B cell (primary cell): ENCODE measurements around the gene JAKMIP2. TPM values are rescaled to one million over a fixed set of nuclear protein-coding genes. Genes with fewer than 3 reads are reported as not detected.
"Not testable (repeated sequence)": the region's sequence is repeated elsewhere in the genome, so short reads cannot be mapped to it uniquely, and the experiment has no call there.

Experiments
- ATAC-seq: fragments of 200-7000 bp; cut with Tn5 transposase; one replicate; pipeline ENCODE4 v1.10.0; 2021; ENCODE audit warnings: low read depth, mild to moderate bottlenecking, moderate number of reproducible peaks, moderate library complexity
- CTCF ChIA-PET: fragments of 350-600 bp; sonication (Branson Sonifier 250); formaldehyde crosslinking; loops from one replicate; lab custom pipeline; 2021; ENCODE audit warnings: antibody characterized with exemption, inconsistent platforms; lab: Charles Lee
- POLR2A ChIA-PET: fragments of 350-600 bp; sonication (Branson Sonifier 250); formaldehyde crosslinking; loops from one replicate; lab custom pipeline; 2021; ENCODE audit warnings: antibody characterized with exemption; lab: Charles Lee
- DNase-seq: peaks from one replicate; pipeline ENCODE4 v3.0.0; 2013
- H2AFZ ChIP-seq: 2 replicates; pipeline ENCODE4 v1.6.1; 2012; ENCODE audit warnings: mild to moderate bottlenecking, low read depth, low read length; ENCODE audit not compliant: insufficient read depth, poor library complexity, severe bottlenecking
- H3K27ac ChIP-seq, 2 donors: 1 replicate in 1 of 2; 2 replicates in 1 of 2; pipeline ENCODE4 v1.5.1; 2012 to 2013; ENCODE audit warnings: low read length in 2 of 2, mild to moderate bottlenecking in 2 of 2, moderate library complexity in 1 of 2
- H3K27me3 ChIP-seq, 4 experiments: fragments of 200-600 bp in 1 of 4; sonication (generic) in 1 of 4; replicated peaks in 1 of 4; 1 replicate in 2 of 4; 2 replicates in 2 of 4; pipeline versions ENCODE4 v1.6.1 to v1.7.0; 2013 to 2016; ENCODE audit warnings: low read length in 3 of 4, mild to moderate bottlenecking in 2 of 4, mixed read lengths in 1 of 4, moderate library complexity in 1 of 4; ENCODE audit not compliant: insufficient read depth in 4 of 4, control insufficient read depth in 3 of 4; ENCODE audit errors: control extremely low read depth in 1 of 4
- H3K36me3 ChIP-seq, 2 experiments: replicated peaks in 1 of 2; 1 replicate in 1 of 2; 2 replicates in 1 of 2; pipeline versions ENCODE4 v1.6.1 to v1.7.1; 2013; ENCODE audit warnings: low read length in 1 of 2; ENCODE audit not compliant: insufficient read depth in 2 of 2, control insufficient read depth in 1 of 2; ENCODE audit errors: control extremely low read depth in 1 of 2, extremely low read depth in 1 of 2
- H3K4me1 ChIP-seq, 2 donors: fragments of 200-600 bp in 1 of 2; sonication (generic) in 1 of 2; 1 replicate in 1 of 2; 2 replicates in 1 of 2; pipeline versions ENCODE4 v1.5.1 to v1.6.1; 2013 to 2017; ENCODE audit warnings: low read length in 2 of 2; ENCODE audit not compliant: control insufficient read depth in 2 of 2, insufficient read depth in 2 of 2
- H3K4me2 ChIP-seq: replicated peaks from 2 replicates; pipeline ENCODE3; 2012; ENCODE audit warnings: mild to moderate bottlenecking, low read depth, low read length; ENCODE audit not compliant: poor library complexity, severe bottlenecking
- H3K4me3 ChIP-seq, 5 experiments: fragments of 200-600 bp in 1 of 5; sonication (generic) in 1 of 5; 1 replicate in 3 of 5; 2 replicates in 2 of 5; pipeline versions ENCODE4 v1.5.1 to v1.7.0; 2011 to 2016; ENCODE audit warnings: low read length in 4 of 5, mild to moderate bottlenecking in 4 of 5, low read depth in 2 of 5, control low read depth in 1 of 5, moderate library complexity in 1 of 5; ENCODE audit not compliant: insufficient read depth in 1 of 5; ENCODE audit errors: control extremely low read depth in 1 of 5, extremely low read depth in 1 of 5
- H3K79me2 ChIP-seq: fragments of 200-600 bp; sonication (generic); one replicate; pipeline ENCODE4 v1.6.0; 2016; ENCODE audit warnings: low read length; ENCODE audit not compliant: control insufficient read depth, insufficient read depth
- H3K9ac ChIP-seq: fragments of 200-600 bp; sonication (generic); 2 replicates; pipeline ENCODE4 v1.6.1; 2017; ENCODE audit warnings: mild to moderate bottlenecking, low read length, moderate library complexity
- H3K9me3 ChIP-seq, 3 donors: one replicate each; pipeline versions ENCODE4 v1.6.1 to v1.7.1; 2013; ENCODE audit warnings: low read length in 2 of 3; ENCODE audit not compliant: control insufficient read depth in 2 of 3, insufficient read depth in 1 of 3; ENCODE audit errors: control extremely low read depth in 1 of 3
- H4K20me1 ChIP-seq: 2 replicates; pipeline ENCODE4 v1.6.0; 2012; ENCODE audit warnings: mild to moderate bottlenecking, low read length; ENCODE audit not compliant: insufficient read depth, control insufficient read depth, poor library complexity, severe bottlenecking
- H3K27ac Mint-ChIP-seq: one replicate; pipeline ENCODE4 v1.8.0; 2021; ENCODE audit warnings: mixed read lengths
- H3K27me3 Mint-ChIP-seq: one replicate; pipeline ENCODE4 v1.8.0; 2021; ENCODE audit warnings: mixed read lengths
- H3K4me1 Mint-ChIP-seq: one replicate; pipeline ENCODE4 v1.8.0; 2021; ENCODE audit warnings: mixed read lengths
- H3K4me3 Mint-ChIP-seq: one replicate; pipeline ENCODE4 v1.8.0; 2021; ENCODE audit warnings: mixed read lengths
- H3K9me3 Mint-ChIP-seq: one replicate; pipeline ENCODE4 v1.8.0; 2022; ENCODE audit warnings: mixed read lengths; ENCODE audit not compliant: insufficient read depth
- EZH2 ChIP-seq: IDR thresholded peaks from 2 replicates; pipeline ENCODE4 v1.6.1; 2012; ENCODE audit warnings: borderline replicate concordance, low read depth, mild to moderate bottlenecking, moderate library complexity, low read length; ENCODE audit not compliant: insufficient read depth, poor library complexity, severe bottlenecking
- WGBS: methylation state at CpG from one replicate; pipeline ENCODE4 v1.1.5; 2013; ENCODE audit warnings: missing lambda C conversion rate; ENCODE audit not compliant: insufficient coverage; 5-methylcytosine and 5-hydroxymethylcytosine counted together
- intact Hi-C: fragments of 100-400 bp; cut with micrococcal nuclease; formaldehyde crosslinking; loops from one replicate; pipeline ENCODE4 v1.10.0; 2022
- polyA plus RNA-seq: library from polyadenylated mRNA; depleted of rRNA; stranded (reverse); fragments of >200 nt; gene quantifications from 2 replicates; pipeline ENCODE4 v1.2.3, GENCODE V29; 2012
- total RNA-seq, 2 donors: library from RNA; stranded (reverse); fragments of 120-200 nt in 1 of 2; gene quantifications; 1 replicate in 1 of 2; 2 replicates in 1 of 2; pipeline versions ENCODE4 v1.2.3 to v1.2.4, GENCODE V29; 2013 to 2022
- TF ChIP-seq, protein P1 (sequence below): fragments of 200-600 bp; IDR thresholded peaks from one replicate; pipeline ENCODE4 v1.8.0; 2022; ENCODE audit warnings: antibody characterized with exemption, mild to moderate bottlenecking

JAKMIP2 gene
- total and polyA plus RNA-seq, 2 donors (not counting 1 experiment from before 2014, with no cell fraction given), result 0.24 to 4.1 TPM

DNA sequence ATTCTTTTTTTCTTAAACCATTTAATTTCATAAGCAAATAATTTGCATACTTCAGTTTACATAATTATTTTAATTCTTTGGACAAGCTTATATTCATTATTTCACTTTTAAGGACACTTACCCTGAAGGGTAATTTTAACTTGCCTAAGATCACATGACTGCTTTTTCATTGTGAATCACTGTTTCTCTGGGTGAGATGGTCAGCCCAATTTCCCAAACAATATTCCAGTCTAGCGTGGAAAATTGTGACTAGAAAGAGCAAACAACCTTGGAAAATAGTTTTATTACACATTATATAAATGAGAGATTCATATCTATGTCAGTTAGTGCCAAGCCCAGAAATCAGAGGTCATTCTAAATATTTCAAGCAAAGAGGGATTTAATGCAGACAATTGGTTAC, 21.4 kb upstream of the JAKMIP2 start:
- H2AFZ ChIP-seq, result no peak overlapping the region
- Mint-ChIP-seq H3K9me3 (no peaks in the 10 kb centered on the region), H3K4me3 (no peak overlapping the region), H3K27me3 (peaks cover 29% of the 10 kb centered on the region), H3K27ac (no peak overlapping the region), H3K4me1 (peaks cover 20% of the 10 kb centered on the region)
- ChIA-PET CTCF (interaction anchor here (1.0 to 2.9 kb wide), 2 partner anchors 19 to 20 kb away, joined by 3 to 7 read pairs; no protein-coding TSS in a partner anchor), POLR2A (no interaction called here)
- H3K4me3 ChIP-seq, result no peak overlapping the region
- TF ChIP-seq, protein P1, sequence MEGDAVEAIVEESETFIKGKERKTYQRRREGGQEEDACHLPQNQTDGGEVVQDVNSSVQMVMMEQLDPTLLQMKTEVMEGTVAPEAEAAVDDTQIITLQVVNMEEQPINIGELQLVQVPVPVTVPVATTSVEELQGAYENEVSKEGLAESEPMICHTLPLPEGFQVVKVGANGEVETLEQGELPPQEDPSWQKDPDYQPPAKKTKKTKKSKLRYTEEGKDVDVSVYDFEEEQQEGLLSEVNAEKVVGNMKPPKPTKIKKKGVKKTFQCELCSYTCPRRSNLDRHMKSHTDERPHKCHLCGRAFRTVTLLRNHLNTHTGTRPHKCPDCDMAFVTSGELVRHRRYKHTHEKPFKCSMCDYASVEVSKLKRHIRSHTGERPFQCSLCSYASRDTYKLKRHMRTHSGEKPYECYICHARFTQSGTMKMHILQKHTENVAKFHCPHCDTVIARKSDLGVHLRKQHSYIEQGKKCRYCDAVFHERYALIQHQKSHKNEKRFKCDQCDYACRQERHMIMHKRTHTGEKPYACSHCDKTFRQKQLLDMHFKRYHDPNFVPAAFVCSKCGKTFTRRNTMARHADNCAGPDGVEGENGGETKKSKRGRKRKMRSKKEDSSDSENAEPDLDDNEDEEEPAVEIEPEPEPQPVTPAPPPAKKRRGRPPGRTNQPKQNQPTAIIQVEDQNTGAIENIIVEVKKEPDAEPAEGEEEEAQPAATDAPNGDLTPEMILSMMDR, result no peak
- no peak for TF ChIP-seq EZH2
- ATAC-seq, result no peak
- H3K4me1 ChIP-seq, result peaks cover 17% of the 10 kb centered on the region in 2 donors
- H3K36me3 ChIP-seq, result no peaks in the 10 kb centered on the region
- H3K27me3 ChIP-seq, result peaks cover 0 to 17% (median 9%) of the 10 kb centered on the region in 4 experiments
- no peak for DNase-seq
- no peak overlapping the region for H3K9ac ChIP-seq
- H3K27ac ChIP-seq, result no peak overlapping the region
- H3K9me3 ChIP-seq, result peaks cover 0 to 10% (median 4%) of the 10 kb centered on the region in 3 donors
- no peaks in the 10 kb centered on the region for H3K79me2 ChIP-seq
- no CpG with 5 or more reads among the region's 1 CpG for WGBS
- intact Hi-C loops, result no loop called here
- H3K4me2 ChIP-seq, result no peak overlapping the region
- H4K20me1 ChIP-seq, result no peaks in the 10 kb centered on the region

DNA sequence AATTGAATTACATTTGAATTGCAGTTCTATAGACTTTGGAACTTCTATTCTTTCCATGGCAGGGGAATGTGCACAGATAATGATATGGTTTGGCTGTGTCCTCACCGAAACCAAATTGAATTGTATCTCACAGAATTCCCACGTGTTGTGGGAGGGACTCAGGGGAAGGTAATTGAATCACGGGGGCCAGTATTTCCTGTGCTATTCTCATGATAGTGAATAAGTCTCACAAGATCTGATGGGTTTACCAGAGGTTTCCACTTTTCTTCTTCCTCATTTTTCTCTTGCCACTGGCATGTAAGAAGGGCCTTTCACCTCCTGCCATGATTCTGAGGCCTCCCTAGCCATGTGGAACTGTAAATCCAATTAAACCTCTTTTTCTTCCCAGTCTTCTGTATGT, 20.6 kb upstream of the JAKMIP2 start:
- H3K4me3 Mint-ChIP-seq, H4K20me1 ChIP-seq, H2AFZ ChIP-seq, H3K27ac Mint-ChIP-seq, ATAC-seq, H3K36me3 ChIP-seq, POLR2A ChIA-PET, H3K9me3 ChIP-seq, DNase-seq, H3K79me2 ChIP-seq, H3K9ac ChIP-seq, H3K9me3 Mint-ChIP-seq, H3K4me2 ChIP-seq, intact Hi-C loops, H3K4me3 ChIP-seq, H3K27ac ChIP-seq: not testable (repeated sequence)
- 39% methylated on average over 3 of the region's 3 CpGs for WGBS
- Histone ChIP-seq H3K4me1 (peaks cover 17% of the 10 kb centered on the region in 2 donors), H3K27me3 (peaks cover 0 to 17% (median 9%) of the 10 kb centered on the region in 4 experiments)
- CTCF ChIA-PET, result interaction anchor here (1.0 kb wide), 1 partner anchor 21 kb away, joined by 3 read pairs; no protein-coding TSS in a partner anchor
- H3K27me3 Mint-ChIP-seq, result peaks cover 34% of the 10 kb centered on the region
- H3K4me1 Mint-ChIP-seq, result peaks cover 20% of the 10 kb centered on the region
